Measurements from ENCODE around the gene ABCC1. TPM values are rescaled to one million over a fixed set of nuclear protein-coding genes. Genes with fewer than 3 reads are reported as not detected.
A peak's percentile ranks its signal among the peaks of the same experiment; 100 is the strongest.

The ABCC1 gene
- polyA plus RNA-seq, 1 experiment, result 69.7 TPM

- DNase-seq (ENCODE audit: low read depth, low spot score), result no peak
- ChIA-PET CTCF (no interaction called here), POLR2A (no interaction called here)
- no peaks in the 10 kb centered on the region for H3K9me3 ChIP-seq (ENCODE audit: control insufficient read depth, insufficient read depth, low read length)
- no peak overlapping the region for H3K27ac ChIP-seq (ENCODE audit: low read depth, low read length)
- no peak for TF ChIP-seq CTCF (IDR thresholded peaks at IDR 0.05; ENCODE audit: low read depth, low read length)
- no peaks in the 10 kb centered on the region for H3K27me3 ChIP-seq (ENCODE audit: control insufficient read depth, insufficient read depth, low read length)
- no peak overlapping the region for H3K4me3 ChIP-seq (ENCODE audit: low read depth, low read length)
Measured at GRCh38 chr16:16001596-16002255, 52.3 kb downstream of the ABCC1 start.

- H3K9me3 ChIP-seq (ENCODE audit: control insufficient read depth, insufficient read depth, low read length), result no peaks in the 10 kb centered on the region
- DNase-seq (ENCODE audit: low read depth, low spot score), result no peak
- no peaks in the 10 kb centered on the region for H3K27me3 ChIP-seq (ENCODE audit: control insufficient read depth, insufficient read depth, low read length)
- H3K27ac ChIP-seq (ENCODE audit: low read depth, low read length), result peak overlapping the region; percentile 73
- H3K4me3 ChIP-seq (ENCODE audit: low read depth, low read length), result no peak overlapping the region
- TF ChIP-seq CTCF (IDR thresholded peaks at IDR 0.05; ENCODE audit: low read depth, low read length), result no peak
- POLR2A ChIA-PET, result interaction anchor here (0.5 to 1.5 kb wide), 9 partner anchors 9 to 116 kb away, joined by 3 to 8 read pairs (median 3); partner anchors contain the start of gene CEP20
- CTCF ChIA-PET, result interaction anchor here (0.6 kb wide), 1 partner anchor 182 kb away, joined by 3 read pairs; no protein-coding TSS in a partner anchor
Measured at GRCh38 chr16:16003719-16004313, 54.4 kb downstream of the ABCC1 start.

GRCh38 chr16:16004314-16004749 lies 54.9 kb downstream of the ABCC1 start:
- ChIA-PET CTCF (interaction anchor here (0.5 to 1.3 kb wide), 3 partner anchors 130 to 1903 kb away, joined by 3 to 6 read pairs (median 3); no protein-coding TSS in a partner anchor), POLR2A (interaction anchor here (0.5 to 2.3 kb wide), 11 partner anchors 10 to 116 kb away, joined by 3 to 8 read pairs (median 3); partner anchors contain the start of gene CEP20)
- TF ChIP-seq CTCF (IDR thresholded peaks at IDR 0.05; ENCODE audit: low read depth, low read length), result no peak
- Histone ChIP-seq H3K4me3 (ENCODE audit: low read depth, low read length) (no peak overlapping the region), H3K27me3 (ENCODE audit: control insufficient read depth, insufficient read depth, low read length) (no peaks in the 10 kb centered on the region), H3K27ac (ENCODE audit: low read depth, low read length) (peak overlapping the region; percentile 75), H3K9me3 (ENCODE audit: control insufficient read depth, insufficient read depth, low read length) (no peaks in the 10 kb centered on the region)
- peak; percentile 81 for DNase-seq (ENCODE audit: low read depth, low spot score)

DNA sequence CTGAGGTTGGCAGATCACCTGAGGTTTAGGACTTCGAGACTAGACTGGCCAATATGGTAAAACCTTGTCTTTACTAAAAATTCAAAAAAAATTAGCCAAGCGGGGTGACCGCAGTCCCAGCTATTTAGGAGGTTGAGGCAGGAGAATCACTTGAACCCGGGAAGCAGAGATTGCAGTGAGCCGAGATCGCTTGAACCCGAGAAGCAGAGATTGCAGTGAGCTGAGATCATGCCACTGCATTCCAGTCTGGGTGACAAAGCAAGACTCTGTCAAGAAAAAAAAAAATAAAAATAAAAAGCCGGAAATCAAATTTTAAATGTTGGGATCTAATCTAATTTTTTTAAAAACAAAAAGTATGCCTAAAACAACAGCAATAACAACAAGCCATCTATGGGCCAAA lies 56.3 kb downstream of the ABCC1 start:
- Histone ChIP-seq H3K4me3 (ENCODE audit: low read depth, low read length) (no peak overlapping the region), H3K9me3 (ENCODE audit: control insufficient read depth, insufficient read depth, low read length) (no peaks in the 10 kb centered on the region), H3K27me3 (ENCODE audit: control insufficient read depth, insufficient read depth, low read length) (no peaks in the 10 kb centered on the region), H3K27ac (ENCODE audit: low read depth, low read length) (peak overlapping the region; percentile 75)
- no peak for TF ChIP-seq CTCF (IDR thresholded peaks at IDR 0.05; ENCODE audit: low read depth, low read length)
- DNase-seq (ENCODE audit: low read depth, low spot score), result no peak
- CTCF ChIA-PET, result interaction anchor here (1.3 kb wide), 1 partner anchor 131 kb away, joined by 6 read pairs; no protein-coding TSS in a partner anchor
- POLR2A ChIA-PET, result interaction anchor here (0.6 to 2.3 kb wide), 5 partner anchors 9 to 233 kb away, joined by 3 to 7 read pairs (median 5); no protein-coding TSS in a partner anchor

- H3K27ac ChIP-seq (ENCODE audit: low read depth, low read length), result no peak overlapping the region
Measured at GRCh38 chr16:16006650-16007049, 57.2 kb downstream of the ABCC1 start.

More at GRCh38 chr16:16006650-16007049, 57.2 kb downstream of the ABCC1 start:
- Histone ChIP-seq H3K4me3 (ENCODE audit: low read depth, low read length) (no peak overlapping the region), H3K27me3 (ENCODE audit: control insufficient read depth, insufficient read depth, low read length) (no peaks in the 10 kb centered on the region), H3K9me3 (ENCODE audit: control insufficient read depth, insufficient read depth, low read length) (no peaks in the 10 kb centered on the region)
- CTCF ChIA-PET, result interaction anchor here (0.7 to 0.8 kb wide), 2 partner anchors 131 to 132 kb away, joined by 3 read pairs; no protein-coding TSS in a partner anchor
- no peak for DNase-seq (ENCODE audit: low read depth, low spot score)
- POLR2A ChIA-PET, result interaction anchor here (0.8 to 2.3 kb wide), 2 partner anchors 15 to 234 kb away, joined by 3 to 7 read pairs; no protein-coding TSS in a partner anchor
- TF ChIP-seq CTCF (IDR thresholded peaks at IDR 0.05; ENCODE audit: low read depth, low read length), result no peak

Data from AG04450 (cell line).